22Rv1 (cell line): ENCODE results near the gene MRPL46.

ENCODE experiments used
- ZFX ChIP-seq: fragments of 450-650 bp; IDR thresholded peaks from 2 replicates; pipeline ENCODE4 v1.6.1; 2017; ENCODE audit warnings: antibody characterized with exemption, borderline replicate concordance
- TF ChIP-seq, protein P1 (sequence below): fragments of 450-650 bp; IDR thresholded peaks from 2 replicates; pipeline ENCODE4 v1.5.1; 2017; ENCODE audit warnings: mild to moderate bottlenecking

DNA sequence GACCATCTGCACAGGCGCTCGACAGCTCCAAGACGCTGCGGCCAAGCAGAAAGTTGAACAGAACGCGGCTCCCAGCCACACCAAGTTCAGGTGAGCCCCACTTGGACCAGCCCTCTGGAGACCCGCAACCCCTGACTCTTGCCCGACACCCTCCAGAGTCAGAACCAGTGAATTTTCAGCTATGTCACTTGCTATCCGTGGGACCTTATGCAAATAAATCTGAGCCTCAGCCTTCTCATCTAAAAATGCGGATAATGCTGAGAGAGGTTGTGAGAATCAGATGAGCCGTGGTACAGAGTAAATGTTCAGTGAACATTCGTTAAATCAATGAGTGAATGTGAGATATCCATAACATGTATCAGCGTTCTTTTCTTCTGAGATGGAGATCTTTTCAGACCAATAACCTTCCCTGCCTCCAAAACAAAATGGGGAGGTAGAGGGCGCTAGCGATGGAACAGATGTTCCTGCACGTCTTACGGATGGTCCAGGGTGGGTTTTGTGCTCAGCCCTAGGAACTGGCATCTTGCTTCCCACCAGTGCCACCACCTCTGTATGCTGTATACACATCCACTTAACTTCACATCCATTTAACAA, 844 bp upstream of the MRPL46 start:
- TF ChIP-seq, protein P1, sequence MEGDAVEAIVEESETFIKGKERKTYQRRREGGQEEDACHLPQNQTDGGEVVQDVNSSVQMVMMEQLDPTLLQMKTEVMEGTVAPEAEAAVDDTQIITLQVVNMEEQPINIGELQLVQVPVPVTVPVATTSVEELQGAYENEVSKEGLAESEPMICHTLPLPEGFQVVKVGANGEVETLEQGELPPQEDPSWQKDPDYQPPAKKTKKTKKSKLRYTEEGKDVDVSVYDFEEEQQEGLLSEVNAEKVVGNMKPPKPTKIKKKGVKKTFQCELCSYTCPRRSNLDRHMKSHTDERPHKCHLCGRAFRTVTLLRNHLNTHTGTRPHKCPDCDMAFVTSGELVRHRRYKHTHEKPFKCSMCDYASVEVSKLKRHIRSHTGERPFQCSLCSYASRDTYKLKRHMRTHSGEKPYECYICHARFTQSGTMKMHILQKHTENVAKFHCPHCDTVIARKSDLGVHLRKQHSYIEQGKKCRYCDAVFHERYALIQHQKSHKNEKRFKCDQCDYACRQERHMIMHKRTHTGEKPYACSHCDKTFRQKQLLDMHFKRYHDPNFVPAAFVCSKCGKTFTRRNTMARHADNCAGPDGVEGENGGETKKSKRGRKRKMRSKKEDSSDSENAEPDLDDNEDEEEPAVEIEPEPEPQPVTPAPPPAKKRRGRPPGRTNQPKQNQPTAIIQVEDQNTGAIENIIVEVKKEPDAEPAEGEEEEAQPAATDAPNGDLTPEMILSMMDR = peak; percentile 54
- no peak for TF ChIP-seq ZFX
